ENCODE data around the gene LRRC10B.

The LRRC10B gene

GRCh38 chr11:61555051-61555969 is 46.8 kb downstream of the LRRC10B start:
- CTCF ChIA-PET = no interaction called here
- DNase-seq (ENCODE audit: extremely low spot score) = no peak
- POLR2A ChIA-PET = no interaction called here
- TF ChIP-seq CTCF (IDR thresholded peaks at IDR 0.05; ENCODE audit: control extremely low read depth, extremely low read depth, low read depth, missing control alignments) = no peak

- POLR2A ChIA-PET = no interaction called here
- CTCF ChIA-PET = no interaction called here
- DNase-seq (ENCODE audit: extremely low spot score) = no peak
- no peak for TF ChIP-seq CTCF (IDR thresholded peaks at IDR 0.05; ENCODE audit: control extremely low read depth, extremely low read depth, low read depth, missing control alignments)
Measured at GRCh38 chr11:61555978-61556377, 47.4 kb downstream of the LRRC10B start.

GRCh38 chr11:61556621-61557020 is 48.1 kb downstream of the LRRC10B start:
- no peak for DNase-seq (ENCODE audit: extremely low spot score)
- ChIA-PET POLR2A (no interaction called here), CTCF (no interaction called here)
- no peak for TF ChIP-seq CTCF (IDR thresholded peaks at IDR 0.05; ENCODE audit: control extremely low read depth, extremely low read depth, low read depth, missing control alignments)
